Mucosa of rectum (tissue), 2 donors: Measurements from ENCODE around the gene PCNP.
"Not testable (repeated sequence)": the region's sequence is repeated elsewhere in the genome, so short reads cannot be mapped to it uniquely, and the experiment has no call there.

Experiments used
- H3K27ac ChIP-seq, 2 donors: one replicate each; pipeline ENCODE4 v1.7.0; 2013; ENCODE audit warnings: inconsistent platforms in 2 of 2, low read depth in 2 of 2, low read length in 2 of 2
- H3K27me3 ChIP-seq, 2 donors: one replicate each; pipeline ENCODE4 v1.7.0; 2013; ENCODE audit warnings: low read length in 2 of 2; ENCODE audit not compliant: control insufficient read depth in 2 of 2, insufficient read depth in 2 of 2
- H3K36me3 ChIP-seq, 2 donors: one replicate each; pipeline ENCODE4 v1.7.0; 2013; ENCODE audit warnings: low read length in 2 of 2; ENCODE audit not compliant: control insufficient read depth in 2 of 2, insufficient read depth in 2 of 2
- H3K4me1 ChIP-seq, 2 donors: one replicate each; pipeline ENCODE4 v1.7.0; 2013; ENCODE audit warnings: low read length in 2 of 2, mild to moderate bottlenecking in 1 of 2; ENCODE audit not compliant: control insufficient read depth in 2 of 2, insufficient read depth in 2 of 2
- H3K4me3 ChIP-seq, 2 donors: one replicate each; pipeline ENCODE4 v1.7.0; 2013; ENCODE audit warnings: low read length in 2 of 2
- H3K9ac ChIP-seq, 2 donors: one replicate each; pipeline ENCODE4 v1.7.0; 2013; ENCODE audit warnings: low read length in 2 of 2, low read depth in 1 of 2, mild to moderate bottlenecking in 1 of 2
- H3K9me3 ChIP-seq, 2 donors: one replicate each; pipeline ENCODE4 v1.7.0; 2013; ENCODE audit warnings: low read length in 2 of 2; ENCODE audit not compliant: control insufficient read depth in 2 of 2
- donor health status: healthy.
- donor health status: Normal muscosa, but diverticular disease.

The PCNP gene

GRCh38 chr3:101567528-101568317, 6.3 kb upstream of the PCNP start:
- no peaks in the 10 kb centered on the region for H3K9me3 ChIP-seq

DNA sequence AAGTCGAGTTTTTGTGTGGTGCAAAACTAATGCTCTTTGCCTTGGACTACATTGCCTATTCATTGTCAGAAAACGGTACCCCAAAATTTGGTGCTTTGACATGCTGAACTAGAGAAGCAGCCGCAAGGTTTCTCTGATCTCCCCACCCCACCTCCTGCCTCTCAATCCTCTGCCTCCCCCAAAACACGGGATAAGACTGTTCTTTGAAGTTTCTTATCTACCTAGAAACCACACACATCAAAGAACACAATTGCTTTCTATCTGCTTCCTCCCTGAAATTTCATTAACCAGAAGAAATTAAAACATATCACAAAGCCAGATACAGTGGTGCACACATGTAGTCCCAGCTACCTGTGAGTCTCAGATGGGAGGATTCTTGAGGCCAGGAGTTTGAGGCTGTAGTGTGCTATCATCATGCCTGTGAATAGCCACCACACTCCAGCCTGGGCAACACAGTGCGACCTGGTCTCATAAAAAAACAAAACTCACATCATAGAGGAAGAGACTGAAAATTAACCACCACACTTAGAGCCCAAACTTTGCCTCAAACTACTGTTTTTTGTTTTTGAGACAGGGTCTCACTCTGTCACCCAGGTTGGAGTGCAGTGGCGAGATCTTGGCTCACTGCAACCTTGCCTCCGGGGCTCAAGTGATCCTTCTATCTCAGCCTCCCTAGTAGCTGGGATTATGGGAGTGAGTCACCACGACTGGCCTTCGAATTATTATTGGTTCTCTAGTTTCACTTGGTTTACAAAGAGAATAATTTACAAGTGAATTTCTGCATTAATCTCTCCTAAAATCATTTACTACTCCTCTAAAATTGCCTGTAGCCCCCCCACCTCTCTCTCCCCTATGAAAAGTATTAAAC, 2.7 kb upstream of the PCNP start:
- peaks cover 16 to 18% of the 10 kb centered on the region in 2 donors for H3K4me1 ChIP-seq
- no peak overlapping the region for H3K9ac ChIP-seq
- H3K9me3 ChIP-seq: no peaks in the 10 kb centered on the region
- no peak overlapping the region for H3K4me3 ChIP-seq
- no peak overlapping the region for H3K27ac ChIP-seq
- peaks cover 2 to 5% of the 10 kb centered on the region in 2 donors for H3K36me3 ChIP-seq
- no peaks in the 10 kb centered on the region for H3K27me3 ChIP-seq

More at GRCh38 chr3:101567528-101568317, 6.3 kb upstream of the PCNP start:
- Histone ChIP-seq H3K36me3 (peaks cover 12 to 17% of the 10 kb centered on the region in 2 donors), H3K4me3 (no peak overlapping the region), H3K9ac (no peak overlapping the region), H3K27me3 (no peaks in the 10 kb centered on the region), H3K27ac (no peak overlapping the region), H3K4me1 (peaks cover 3% of the 10 kb centered on the region in 2 donors)

DNA sequence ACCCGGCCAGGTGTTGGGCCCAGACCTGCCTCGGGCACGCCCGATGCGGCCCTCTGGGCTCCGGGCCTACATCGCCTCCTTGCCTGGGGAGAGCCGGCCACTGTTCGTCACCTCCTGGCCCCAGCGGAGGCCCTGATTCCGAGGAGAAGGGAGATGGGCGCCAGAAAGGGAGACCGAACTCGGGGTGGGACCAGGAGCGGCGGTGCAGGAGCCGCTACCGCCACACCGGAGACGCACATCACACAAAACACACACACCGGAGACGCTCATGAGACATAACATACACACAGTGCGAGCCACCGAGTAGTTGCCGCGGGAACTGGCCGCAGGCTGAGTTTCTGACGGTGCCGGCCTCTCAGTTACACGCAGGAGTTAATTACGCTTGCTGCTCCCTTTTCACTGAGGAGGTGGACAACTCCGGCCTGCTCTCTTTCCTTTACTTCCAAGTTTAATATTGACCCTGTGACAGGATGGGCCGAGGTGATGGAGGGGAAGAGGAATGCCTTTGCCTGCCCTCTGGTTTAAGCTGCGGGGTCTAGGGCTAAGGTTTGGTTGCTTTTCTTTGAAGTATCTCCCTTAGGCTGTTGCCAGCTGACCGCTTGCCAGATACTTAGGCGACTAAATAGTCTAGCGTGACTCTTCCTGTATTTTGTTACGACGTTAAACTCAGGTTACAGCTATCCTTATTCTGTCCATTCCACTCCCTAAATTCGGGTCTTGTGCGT, 570 bp downstream of the PCNP start:
- peaks cover 16 to 18% of the 10 kb centered on the region in 2 donors for H3K4me1 ChIP-seq

GRCh38 chr3:101577286-101577685, 3.3 kb downstream of the PCNP start:
- peaks cover 16 to 18% of the 10 kb centered on the region in 2 donors for H3K4me1 ChIP-seq
- no peak overlapping the region for H3K27ac ChIP-seq
- no peaks in the 10 kb centered on the region for H3K27me3 ChIP-seq
- H3K36me3 ChIP-seq: peaks cover 3 to 15% of the 10 kb centered on the region in 2 donors
- H3K9me3 ChIP-seq: no peaks in the 10 kb centered on the region
- no peak overlapping the region for H3K4me3 ChIP-seq
- no peak overlapping the region for H3K9ac ChIP-seq

More for the DNA sequence above, 570 bp downstream of the PCNP start:
- Histone ChIP-seq H3K9ac (peak overlapping the region; percentile 97 to 99), H3K9me3 (no peaks in the 10 kb centered on the region), H3K27ac (peak overlapping the region; percentile 96 to 97), H3K36me3 (peaks cover 2 to 11% of the 10 kb centered on the region in 2 donors), H3K27me3 (no peaks in the 10 kb centered on the region), H3K4me3 (peak overlapping the region; percentile 80 to 100)

- H3K9ac ChIP-seq: no peak overlapping the region
- no peaks in the 10 kb centered on the region for H3K4me1 ChIP-seq
- H3K36me3 ChIP-seq: peaks cover 16 to 37% of the 10 kb centered on the region in 2 donors
- H3K4me3 ChIP-seq: no peak overlapping the region
- H3K27ac ChIP-seq: no peak overlapping the region
- H3K9me3 ChIP-seq: no peaks in the 10 kb centered on the region
- H3K27me3 ChIP-seq: no peaks in the 10 kb centered on the region
Observed at GRCh38 chr3:101588616-101589015, 14.6 kb downstream of the PCNP start.

DNA sequence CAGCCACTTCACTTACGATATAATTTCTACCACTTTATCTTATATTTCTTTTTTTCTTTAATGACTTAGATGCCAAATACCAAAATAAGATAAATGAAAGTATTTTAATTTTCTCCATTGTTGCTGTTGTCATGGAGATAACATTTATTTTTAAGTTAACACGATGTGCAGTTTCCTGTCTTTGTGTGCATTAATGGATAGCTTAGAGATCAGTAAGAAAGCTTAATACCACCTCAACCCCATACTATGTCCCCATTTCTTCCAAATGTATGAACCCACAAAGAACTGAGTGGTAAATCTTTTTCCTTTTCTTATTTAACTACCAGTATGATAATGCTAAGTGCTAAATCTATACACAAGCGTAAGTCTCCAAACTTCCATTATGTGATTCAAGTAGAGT, 17.1 kb downstream of the PCNP start:
- Histone ChIP-seq H3K27ac (no peak overlapping the region), H3K4me3 (no peak overlapping the region), H3K4me1 (no peaks in the 10 kb centered on the region), H3K9me3 (no peaks in the 10 kb centered on the region), H3K36me3 (peaks cover 23 to 38% of the 10 kb centered on the region in 2 donors), H3K9ac (no peak overlapping the region), H3K27me3 (no peaks in the 10 kb centered on the region)

DNA sequence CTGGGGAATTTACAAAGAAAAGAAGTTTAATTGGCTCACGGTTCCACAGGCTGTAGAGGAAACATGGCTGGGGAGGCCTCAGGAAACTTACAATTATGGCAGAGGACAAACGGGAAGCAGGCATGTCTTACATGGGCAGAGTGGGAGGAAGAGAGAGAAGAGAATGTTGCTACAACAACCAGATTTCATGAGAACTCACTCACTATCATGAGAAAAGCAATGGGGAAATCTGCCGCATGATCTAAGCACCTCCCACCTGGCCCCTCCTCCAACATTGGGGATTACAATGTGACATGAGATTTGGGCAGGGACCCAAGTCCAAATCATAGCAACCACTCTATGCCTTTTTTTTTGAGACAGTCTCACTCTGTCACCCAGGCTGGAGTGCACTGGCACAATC, 28.8 kb downstream of the PCNP start:
- Histone ChIP-seq H3K36me3 (no peaks in the 10 kb centered on the region), H3K9ac (no peak overlapping the region), H3K9me3 (no peaks in the 10 kb centered on the region), H3K4me1 (no peaks in the 10 kb centered on the region), H3K4me3 (no peak overlapping the region), H3K27me3 (no peaks in the 10 kb centered on the region), H3K27ac (no peak overlapping the region)

DNA sequence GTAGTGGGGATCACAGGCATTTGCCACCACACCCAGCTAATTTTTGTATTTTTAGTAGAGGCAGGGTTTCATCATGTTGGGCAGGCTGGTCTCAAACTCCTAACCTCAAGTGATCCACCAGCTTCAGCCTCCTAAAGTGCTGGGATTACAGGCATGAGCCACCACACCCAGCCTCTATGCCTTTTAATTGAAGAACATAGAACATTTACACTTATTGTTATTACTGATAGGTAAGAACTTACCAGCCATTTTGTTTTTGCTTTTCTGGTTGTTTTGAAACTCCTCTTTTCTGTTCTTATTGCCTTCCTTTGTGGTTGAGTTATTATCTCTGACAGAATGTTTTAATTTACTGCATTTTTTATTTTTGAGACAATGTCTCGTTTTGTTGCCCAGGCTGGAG, 29.2 kb downstream of the PCNP start:
- no peaks in the 10 kb centered on the region for H3K27me3 ChIP-seq
- H3K36me3 ChIP-seq: no peaks in the 10 kb centered on the region
- H3K9ac ChIP-seq: no peak overlapping the region
- no peak overlapping the region for H3K4me3 ChIP-seq
- no peaks in the 10 kb centered on the region for H3K4me1 ChIP-seq
- no peak overlapping the region for H3K27ac ChIP-seq
- H3K9me3 ChIP-seq: no peaks in the 10 kb centered on the region

DNA sequence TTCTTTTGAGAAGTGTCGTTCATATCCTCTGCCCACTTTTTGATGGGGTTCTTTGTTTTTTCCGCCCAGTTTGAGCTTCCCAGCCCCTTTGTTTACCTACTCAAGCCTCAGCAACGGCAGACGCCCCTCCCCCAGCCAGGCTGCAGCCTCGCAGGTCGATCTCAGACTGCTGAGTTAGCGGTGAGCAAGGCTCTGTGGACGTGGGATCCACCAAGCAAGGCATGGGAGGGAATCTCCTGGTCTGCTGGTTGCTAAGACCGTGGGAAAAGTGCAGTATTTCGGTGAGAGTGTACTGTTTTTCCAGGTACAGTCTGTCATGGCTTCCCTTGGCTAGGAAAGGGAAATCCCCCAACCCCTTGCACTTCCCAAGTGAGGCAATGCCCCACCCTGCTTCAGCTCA, 31.4 kb downstream of the PCNP start:
- not testable (repeated sequence) for H3K9me3 ChIP-seq, H3K9ac ChIP-seq, H3K27me3 ChIP-seq, H3K4me1 ChIP-seq, H3K27ac ChIP-seq, H3K36me3 ChIP-seq, H3K4me3 ChIP-seq

GRCh38 chr3:101611023-101611422, 37.0 kb downstream of the PCNP start:
- Histone ChIP-seq H3K4me1 (no peaks in the 10 kb centered on the region), H3K9me3 (no peaks in the 10 kb centered on the region), H3K4me3 (no peak overlapping the region), H3K27ac (no peak overlapping the region), H3K9ac (no peak overlapping the region), H3K27me3 (no peaks in the 10 kb centered on the region), H3K36me3 (no peaks in the 10 kb centered on the region)
